Hepatocyte (in vitro differentiated cells): ENCODE data around the gene ABCA5. TPM values are rescaled to one million over a fixed set of nuclear protein-coding genes. Genes with fewer than 3 reads are reported as not detected.
"Not testable (repeated sequence)": the region's sequence is repeated elsewhere in the genome, so short reads cannot be mapped to it uniquely, and the experiment has no call there.

ENCODE experiments used
- DNase-seq: peaks from one replicate; pipeline ENCODE4 v3.0.0-alpha.2; 2016; ENCODE audit warnings: low spot score
- H2AFZ ChIP-seq: fragments of 200-600 bp; sonication (generic); 2 replicates; pipeline ENCODE4 v1.6.0; 2016; ENCODE audit warnings: antibody characterized with exemption, mild to moderate bottlenecking
- H3K27ac ChIP-seq: fragments of 200-600 bp; sonication (generic); 2 replicates; pipeline ENCODE4 v1.5.1; 2016; ENCODE audit warnings: mild to moderate bottlenecking
- H3K27me3 ChIP-seq: fragments of 200-600 bp; sonication (generic); 2 replicates; pipeline ENCODE4 v1.6.1; 2016
- H3K36me3 ChIP-seq: fragments of 200-600 bp; sonication (generic); replicated peaks from 2 replicates; pipeline ENCODE4 v1.5.1; 2016; ENCODE audit warnings: low read depth; ENCODE audit not compliant: insufficient read depth
- H3K4me1 ChIP-seq: fragments of 200-600 bp; sonication (generic); 2 replicates; pipeline ENCODE4 v1.5.1; 2016; ENCODE audit warnings: mild to moderate bottlenecking, moderate library complexity; ENCODE audit not compliant: insufficient read depth
- H3K4me2 ChIP-seq: fragments of 200-600 bp; sonication (generic); 2 replicates; pipeline ENCODE4 v1.6.0; 2016
- H3K4me3 ChIP-seq: fragments of 200-600 bp; sonication (generic); 2 replicates; pipeline ENCODE4 v1.5.1; 2016; ENCODE audit warnings: mild to moderate bottlenecking
- H3K79me2 ChIP-seq: fragments of 200-600 bp; sonication (generic); 2 replicates; pipeline ENCODE4 v1.6.0; 2017; ENCODE audit warnings: mild to moderate bottlenecking
- H3K9me2 ChIP-seq: fragments of 200-600 bp; sonication (generic); replicated peaks from 2 replicates; pipeline ENCODE4 v1.6.0; 2017; ENCODE audit warnings: mild to moderate bottlenecking; ENCODE audit not compliant: insufficient read depth
- H3K9me3 ChIP-seq: fragments of 200-600 bp; sonication (generic); 2 replicates; pipeline ENCODE4 v1.5.1; 2016; ENCODE audit warnings: low read depth, mild to moderate bottlenecking
- H4K20me1 ChIP-seq: fragments of 200-600 bp; sonication (generic); 2 replicates; pipeline ENCODE4 v1.6.0; 2016; ENCODE audit warnings: mild to moderate bottlenecking; ENCODE audit not compliant: insufficient read depth, poor library complexity, severe bottlenecking
- CTCF ChIP-seq: fragments of 200-600 bp; sonication (generic); IDR thresholded peaks from 2 replicates; pipeline ENCODE4 v1.5.1; 2016; ENCODE audit warnings: antibody characterized with exemption, mild to moderate bottlenecking; ENCODE audit not compliant: poor library complexity
- EZH2 ChIP-seq: fragments of 200-600 bp; sonication (generic); IDR thresholded peaks from 2 replicates; pipeline ENCODE4 v1.6.1; 2016; ENCODE audit warnings: antibody characterized with exemption, mild to moderate bottlenecking, borderline replicate concordance
- EZH2phosphoT487 ChIP-seq: fragments of 200-600 bp; sonication (generic); IDR thresholded peaks from one replicate; pipeline ENCODE4 v1.6.1; 2018; ENCODE audit warnings: antibody characterized with exemption, mild to moderate bottlenecking, low read depth, moderate library complexity; ENCODE audit not compliant: unreplicated experiment, severe bottlenecking
- WGBS: methylation state at CpG from one replicate; pipeline ENCODE4 v1.1.6; 2016; ENCODE audit warnings: low lambda C conversion rate; ENCODE audit errors: missing lambda C conversion rate; 5-methylcytosine and 5-hydroxymethylcytosine counted together
- polyA plus RNA-seq: library from polyadenylated mRNA; unstranded; fragments of >200 nt; fragmentation: Nextera tagmentation; extraction: Ambion mirVana; gene quantifications from 2 replicates; pipeline ENCODE4 v1.2.1, GENCODE V29; 2016
- small RNA-seq: library from RNA; depleted of rRNA; stranded (forward); fragments of <200 nt; gene quantifications from one replicate; pipeline ENCODE3, GENCODE V24; 2014
- total RNA-seq: library from RNA; depleted of rRNA; stranded (reverse); fragments of >200 nt; gene quantifications from 2 replicates; pipeline ENCODE4 v1.2.3, GENCODE V29; 2014

ABCA5 gene
- total and polyA plus RNA-seq, 2 experiments from 2014 or later: 22.4 to 59.8 TPM

DNA sequence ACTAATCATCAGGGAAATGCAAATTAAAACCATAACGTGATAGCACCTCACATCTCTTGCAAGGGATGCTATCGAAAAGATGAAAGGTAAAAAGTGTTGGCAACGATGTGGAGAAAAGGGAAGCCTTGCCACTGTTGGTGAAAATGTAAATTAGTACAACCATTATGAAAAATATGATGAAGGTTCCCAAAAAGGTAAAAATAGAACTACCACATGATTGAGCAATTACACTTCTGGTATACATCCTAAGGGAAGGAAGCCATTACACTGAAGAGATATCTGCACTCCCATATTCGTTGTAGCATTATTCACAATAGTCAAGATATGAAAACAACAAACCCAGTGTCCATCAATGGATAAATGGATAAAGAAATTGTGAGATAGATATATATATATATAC, 119.8 kb downstream of the ABCA5 start:
- no peak overlapping the region for H3K27ac ChIP-seq
- no peaks in the 10 kb centered on the region for H3K79me2 ChIP-seq
- no peak overlapping the region for H3K4me3 ChIP-seq
- H4K20me1 ChIP-seq: no peaks in the 10 kb centered on the region
- H3K9me3 ChIP-seq: no peaks in the 10 kb centered on the region
- H3K4me2 ChIP-seq: no peak overlapping the region
- no peak overlapping the region for H2AFZ ChIP-seq
- peaks cover 8% of the 10 kb centered on the region for H3K27me3 ChIP-seq
- DNase-seq: no peak
- 83% methylated on average over 4 of the region's 4 CpGs for WGBS
- H3K36me3 ChIP-seq: no peaks in the 10 kb centered on the region
- H3K9me2 ChIP-seq: no peaks in the 10 kb centered on the region
- no peaks in the 10 kb centered on the region for H3K4me1 ChIP-seq
- TF ChIP-seq CTCF (no peak), EZH2phosphoT487 (no peak), EZH2 (no peak)

DNA sequence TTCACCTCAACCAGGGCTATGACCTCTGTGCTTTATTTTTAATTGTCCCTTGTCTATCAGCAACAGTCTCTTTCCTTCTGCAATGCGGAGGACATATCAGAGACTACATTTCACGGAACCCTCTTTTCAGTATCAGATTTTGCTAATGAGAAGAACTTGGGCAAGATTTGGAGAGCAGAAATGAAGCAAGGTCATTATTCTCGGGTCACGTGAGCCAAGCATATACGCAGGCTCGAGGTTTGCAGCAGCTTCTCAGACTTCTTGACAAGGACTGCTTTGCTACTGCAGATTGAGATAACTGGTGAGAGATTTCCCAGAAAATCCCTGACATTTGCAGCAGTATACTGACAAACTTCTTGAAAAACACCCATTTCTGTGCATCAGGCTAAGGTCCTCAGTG, 128.7 kb downstream of the ABCA5 start:
- H3K9me2 ChIP-seq: no peaks in the 10 kb centered on the region
- H3K9me3 ChIP-seq: no peaks in the 10 kb centered on the region
- WGBS: 89% methylated on average over 6 of the region's 6 CpGs
- H3K27me3 ChIP-seq: no peaks in the 10 kb centered on the region
- no peaks in the 10 kb centered on the region for H4K20me1 ChIP-seq
- no peak for DNase-seq
- H3K4me2 ChIP-seq: no peak overlapping the region
- TF ChIP-seq CTCF: no peak
- no peak for TF ChIP-seq EZH2phosphoT487
- TF ChIP-seq EZH2: no peak
- no peak overlapping the region for H3K27ac ChIP-seq
- no peaks in the 10 kb centered on the region for H3K79me2 ChIP-seq
- H3K4me3 ChIP-seq: no peak overlapping the region
- H3K4me1 ChIP-seq: no peaks in the 10 kb centered on the region
- no peaks in the 10 kb centered on the region for H3K36me3 ChIP-seq
- no peak overlapping the region for H2AFZ ChIP-seq

- H3K36me3 ChIP-seq, H3K9me2 ChIP-seq, H3K27ac ChIP-seq, H3K4me2 ChIP-seq, H3K79me2 ChIP-seq, H2AFZ ChIP-seq, DNase-seq, H3K27me3 ChIP-seq, H3K9me3 ChIP-seq, H3K4me1 ChIP-seq, H3K4me3 ChIP-seq, H4K20me1 ChIP-seq: not testable (repeated sequence)
- 88% methylated on average over 8 of the region's 40 CpGs for WGBS
Measured at GRCh38 chr17:69196105-69196653, 130.8 kb downstream of the ABCA5 start.

Small RNA genes within 50 kb of the gene (small RNA-seq; reads per million reads assigned to genes)
- gene RF00561 (not detected), gene SNRPGP4 (not detected)

Other genes starting within 250 kb of the ABCA5 start
- gene ABCA6, start 185.2 kb downstream of the ABCA5 start, total RNA-seq: 6.3 and 6.5 TPM in 2 replicates
- gene ABCA6, start 185.2 kb downstream of the ABCA5 start, polyA plus RNA-seq: 1.6 and 1.7 TPM in 2 replicates
- 1.5 and 4.7 TPM in 2 replicates for gene ABCA10, start 98.3 kb downstream of the ABCA5 start, total RNA-seq
- gene ABCA10, start 98.3 kb downstream of the ABCA5 start, polyA plus RNA-seq: not detected in 2 replicates
- 12.0 and 13.2 TPM in 2 replicates for gene MAP2K6, start 87.6 kb upstream of the ABCA5 start, total RNA-seq
- 3.3 and 5.8 TPM in 2 replicates for gene MAP2K6, start 87.6 kb upstream of the ABCA5 start, polyA plus RNA-seq